Spleen (tissue), 11 donors: ENCODE measurements around the gene B4GALT3. TPM values are rescaled to one million over a fixed set of nuclear protein-coding genes. Genes with fewer than 3 reads are reported as not detected.
A peak's percentile ranks its signal among the peaks of the same experiment; 100 is the strongest.

Source experiments
- DNase-seq: peaks from one replicate; pipeline ENCODE4 v3.0.0-alpha.2; 2020
- H3K27ac ChIP-seq, 8 donors: fragments of 200-600 bp; sonication (generic) in 7 of 8; 1 replicate in 4 of 8; 2 replicates in 4 of 8; pipeline versions ENCODE4 v1.5.0 to v1.8.0; 2016 to 2021; ENCODE audit warnings: inconsistent platforms in 4 of 8, mild to moderate bottlenecking in 4 of 8, moderate library complexity in 1 of 8
- H3K27me3 ChIP-seq, 7 donors: fragments of 200-600 bp; sonication (generic) in 6 of 7; replicated peaks in 1 of 7; 1 replicate in 4 of 7; 2 replicates in 3 of 7; pipeline versions ENCODE4 v1.5.0 to v1.8.0; 2016 to 2021; ENCODE audit warnings: inconsistent platforms in 3 of 7, mild to moderate bottlenecking in 1 of 7
- H3K36me3 ChIP-seq, 6 donors: fragments of 200-600 bp; sonication (generic) in 5 of 6; 1 replicate in 4 of 6; 2 replicates in 2 of 6; pipeline versions ENCODE4 v1.5.0 to v1.8.0; 2016 to 2021; ENCODE audit warnings: inconsistent platforms in 2 of 6
- H3K4me1 ChIP-seq, 6 donors: fragments of 200-600 bp; sonication (generic) in 5 of 6; 1 replicate in 3 of 6; 2 replicates in 3 of 6; pipeline versions ENCODE4 v1.5.0 to v1.8.0; 2016 to 2021; ENCODE audit warnings: inconsistent platforms in 3 of 6
- H3K4me3 ChIP-seq, 8 donors: fragments of 200-600 bp; sonication (generic) in 7 of 8; 1 replicate in 4 of 8; 2 replicates in 4 of 8; pipeline versions ENCODE4 v1.5.0 to v1.8.0; 2016 to 2021; ENCODE audit warnings: inconsistent platforms in 4 of 8, mild to moderate bottlenecking in 4 of 8, moderate library complexity in 2 of 8
- H3K9me3 ChIP-seq, 8 donors: fragments of 200-600 bp; sonication (generic) in 7 of 8; 1 replicate in 4 of 8; 2 replicates in 4 of 8; pipeline versions ENCODE4 v1.5.0 to v1.8.0; 2016 to 2021; ENCODE audit warnings: inconsistent platforms in 4 of 8
- POLR2A ChIP-seq, 3 donors: fragments of 450-650 bp; IDR thresholded peaks; one replicate each; pipeline ENCODE4 v1.5.1; 2017; ENCODE audit warnings: antibody characterized with exemption in 3 of 3, mild to moderate bottlenecking in 1 of 3
- POLR2AphosphoS5 ChIP-seq, 3 donors: sonication (generic); formaldehyde crosslinking; IDR thresholded peaks; one replicate each; pipeline ENCODE4 v1.5.1; 2017; ENCODE audit warnings: antibody characterized with exemption in 3 of 3
- WGBS, 5 donors: extraction: QIAGEN DNeasy Blood & Tissue Kit in 3 of 5; methylation state at CpG; one replicate each; pipeline versions ENCODE4 v1.1.5 to v1.1.7; 2013 to 2018; 5-methylcytosine and 5-hydroxymethylcytosine counted together
- intact Hi-C: fragments of 100-400 bp; cut with DNase I; formaldehyde crosslinking; loops from one replicate; pipeline ENCODE4 v1.15.0; 2023; ENCODE audit warnings: low total_unique reads
- polyA plus RNA-seq, 3 donors: library from polyadenylated mRNA; stranded (reverse); fragments of 200-250 nt; gene quantifications; one replicate each; pipeline ENCODE4 v1.2.1, GENCODE V29; 2013
- total RNA-seq, 7 donors: library from RNA; depleted of rRNA in 3 of 7; stranded (reverse); fragments of >200 nt in 3 of 7; fragmentation: NEBNext Ultra II Directional in 4 of 7; extraction: Animal tissue kit (Norgen Biotek cat#: 25700) in 4 of 7; gene quantifications; one replicate each; pipeline versions ENCODE4 v1.1.0 to v1.2.1, GENCODE V29; 2016 to 2021
- TF ChIP-seq, protein P1 (sequence below), 11 experiments: fragments of 200-600 bp in 7 of 11; fragments of 450-650 bp in 4 of 11; sonication (generic) in 4 of 11; IDR thresholded peaks in 8 of 11; conservative IDR thresholded peaks in 3 of 11; 1 replicate in 7 of 11; 2 replicates in 4 of 11; pipeline versions ENCODE4 v1.4.0 to v1.8.0; 2016 to 2021; ENCODE audit warnings: antibody characterized with exemption in 11 of 11, inconsistent platforms in 4 of 11, mild to moderate bottlenecking in 1 of 11
- donor health status: healthy with polysubstance abuse.
- donor health status: DM: no; HTN: no; CAD: no; lungs with moderate emphysema.
- donor health status: DM: no; HTN: no; CAD: no.
- donor health status: Bipolar disorder and iron deficiency.
- donor health status: healthy.
- donor health status: DM: no; HTN: no; CAD: no.
- donor health status: DM: yes; HTN: yes; CAD: no.

B4GALT3 gene
- total and polyA plus RNA-seq, 10 donors = 21.0 to 52.8 (median 34.1) TPM

GRCh38 chr1:161131523-161132409, 45.5 kb downstream of the B4GALT3 start:
- peaks cover 40 to 92% (median 63%) of the 10 kb centered on the region in 6 donors for H3K4me1 ChIP-seq
- no peaks in the 10 kb centered on the region for H3K9me3 ChIP-seq
- WGBS, 5 donors = 5 to 7% (median 6%) methylated on average over 22 of the region's 22 CpGs
- peak; percentile 42 for DNase-seq
- H3K27me3 ChIP-seq = no peaks in the 10 kb centered on the region
- intact Hi-C loops = no loop called here
- peak overlapping the region; percentile 95 to 99 (median 97) for H3K27ac ChIP-seq
- TF ChIP-seq, protein P1, sequence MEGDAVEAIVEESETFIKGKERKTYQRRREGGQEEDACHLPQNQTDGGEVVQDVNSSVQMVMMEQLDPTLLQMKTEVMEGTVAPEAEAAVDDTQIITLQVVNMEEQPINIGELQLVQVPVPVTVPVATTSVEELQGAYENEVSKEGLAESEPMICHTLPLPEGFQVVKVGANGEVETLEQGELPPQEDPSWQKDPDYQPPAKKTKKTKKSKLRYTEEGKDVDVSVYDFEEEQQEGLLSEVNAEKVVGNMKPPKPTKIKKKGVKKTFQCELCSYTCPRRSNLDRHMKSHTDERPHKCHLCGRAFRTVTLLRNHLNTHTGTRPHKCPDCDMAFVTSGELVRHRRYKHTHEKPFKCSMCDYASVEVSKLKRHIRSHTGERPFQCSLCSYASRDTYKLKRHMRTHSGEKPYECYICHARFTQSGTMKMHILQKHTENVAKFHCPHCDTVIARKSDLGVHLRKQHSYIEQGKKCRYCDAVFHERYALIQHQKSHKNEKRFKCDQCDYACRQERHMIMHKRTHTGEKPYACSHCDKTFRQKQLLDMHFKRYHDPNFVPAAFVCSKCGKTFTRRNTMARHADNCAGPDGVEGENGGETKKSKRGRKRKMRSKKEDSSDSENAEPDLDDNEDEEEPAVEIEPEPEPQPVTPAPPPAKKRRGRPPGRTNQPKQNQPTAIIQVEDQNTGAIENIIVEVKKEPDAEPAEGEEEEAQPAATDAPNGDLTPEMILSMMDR (IDR thresholded peaks at IDR 0.05 in 8 of 11, conservative IDR thresholded peaks at IDR 0.05 in 3 of 11) = no peak
- no peak for TF ChIP-seq POLR2A (IDR thresholded peaks at IDR 0.05)
- no peak for TF ChIP-seq POLR2AphosphoS5 (IDR thresholded peaks at IDR 0.05)
- peaks cover 2 to 43% (median 25%) of the 10 kb centered on the region in 6 donors for H3K36me3 ChIP-seq
- H3K4me3 ChIP-seq = peak overlapping the region; percentile 55 to 85 (median 66)

- 41 to 66% (median 63%) methylated on average over 1 of the region's 1 CpG for WGBS, 5 donors
- peaks cover 2 to 58% (median 34%) of the 10 kb centered on the region in 6 donors for H3K36me3 ChIP-seq
- TF ChIP-seq, protein P1 (IDR thresholded peaks at IDR 0.05 in 8 of 11, conservative IDR thresholded peaks at IDR 0.05 in 3 of 11) = no peak
- TF ChIP-seq POLR2A (IDR thresholded peaks at IDR 0.05) (no peak), POLR2AphosphoS5 (IDR thresholded peaks at IDR 0.05) (no peak)
- DNase-seq = no peak
- no peaks in the 10 kb centered on the region for H3K9me3 ChIP-seq
- peak overlapping the region in 5 of 8 donors; percentile 2 to 99 (median 97) for H3K27ac ChIP-seq
- peaks cover 40 to 92% (median 67%) of the 10 kb centered on the region in 6 donors for H3K4me1 ChIP-seq
- no peak overlapping the region for H3K4me3 ChIP-seq
- H3K27me3 ChIP-seq = no peaks in the 10 kb centered on the region
- intact Hi-C loops = no loop called here
Measured at GRCh38 chr1:161130266-161130665, 47.0 kb downstream of the B4GALT3 start.

GRCh38 chr1:161128591-161129420, 48.5 kb downstream of the B4GALT3 start:
- TF ChIP-seq, protein P1 (IDR thresholded peaks at IDR 0.05 in 8 of 11, conservative IDR thresholded peaks at IDR 0.05 in 3 of 11) = no peak
- TF ChIP-seq POLR2A (IDR thresholded peaks at IDR 0.05) (no peak), POLR2AphosphoS5 (IDR thresholded peaks at IDR 0.05) (no peak)
- no peak overlapping the region for H3K4me3 ChIP-seq
- intact Hi-C loops = no loop called here
- 87 to 98% (median 94%) methylated on average over 4 of the region's 4 CpGs for WGBS, 5 donors
- peaks cover 37 to 92% (median 55%) of the 10 kb centered on the region in 6 donors for H3K4me1 ChIP-seq
- H3K27ac ChIP-seq = peak overlapping the region in 3 of 8 donors; percentile 1 to 99 (median 98)
- H3K36me3 ChIP-seq = peaks cover 2 to 69% (median 47%) of the 10 kb centered on the region in 6 donors
- H3K9me3 ChIP-seq = no peaks in the 10 kb centered on the region
- no peaks in the 10 kb centered on the region for H3K27me3 ChIP-seq
- DNase-seq = peak; percentile 1
